AG04449 (cell line): ENCODE data around the gene GLTPD2.

ENCODE experiments used
- CTCF ChIA-PET: fragments of 350-600 bp; formaldehyde crosslinking; extraction: SDS; loops from one replicate; lab custom pipeline; 2021; ENCODE audit warnings: antibody characterized with exemption; lab: Yijun Ruan, JAX
- POLR2A ChIA-PET: fragments of 400-600, 350-600 bp; formaldehyde crosslinking; extraction: SDS; loops from one replicate; lab custom pipeline; 2020; ENCODE audit warnings: antibody characterized with exemption, inconsistent platforms; lab: Yijun Ruan, JAX
- DNase-seq: peaks from one replicate; pipeline ENCODE4 v3.0.0-alpha.2; 2010; ENCODE audit warnings: low read depth, low spot score
- H3K4me3 ChIP-seq: 2 replicates; pipeline ENCODE4 v1.5.1; 2011; ENCODE audit warnings: low read depth, mild to moderate bottlenecking, control low read depth, low read length
- CTCF ChIP-seq: IDR thresholded peaks from one replicate; pipeline ENCODE4 v1.5.1; 2011; ENCODE audit warnings: mild to moderate bottlenecking, moderate library complexity, low read length, control low read depth, inconsistent platforms; ENCODE audit not compliant: insufficient read depth; ENCODE audit errors: missing control alignments

The GLTPD2 gene

GRCh38 chr17:4777969-4778760, 10.6 kb upstream of the GLTPD2 start:
- no peak overlapping the region for H3K4me3 ChIP-seq
- ChIA-PET CTCF (interaction anchor here (11.4 kb wide), 1 partner anchor 10 kb away, joined by 135 read pairs; the partner anchor contains the start of genes GLTPD2 and VMO1), POLR2A (interaction anchor here (1.5 kb wide), 1 partner anchor 12 kb away, joined by 4 read pairs; no protein-coding TSS in a partner anchor)
- no peak for DNase-seq
- no peak for TF ChIP-seq CTCF

DNA sequence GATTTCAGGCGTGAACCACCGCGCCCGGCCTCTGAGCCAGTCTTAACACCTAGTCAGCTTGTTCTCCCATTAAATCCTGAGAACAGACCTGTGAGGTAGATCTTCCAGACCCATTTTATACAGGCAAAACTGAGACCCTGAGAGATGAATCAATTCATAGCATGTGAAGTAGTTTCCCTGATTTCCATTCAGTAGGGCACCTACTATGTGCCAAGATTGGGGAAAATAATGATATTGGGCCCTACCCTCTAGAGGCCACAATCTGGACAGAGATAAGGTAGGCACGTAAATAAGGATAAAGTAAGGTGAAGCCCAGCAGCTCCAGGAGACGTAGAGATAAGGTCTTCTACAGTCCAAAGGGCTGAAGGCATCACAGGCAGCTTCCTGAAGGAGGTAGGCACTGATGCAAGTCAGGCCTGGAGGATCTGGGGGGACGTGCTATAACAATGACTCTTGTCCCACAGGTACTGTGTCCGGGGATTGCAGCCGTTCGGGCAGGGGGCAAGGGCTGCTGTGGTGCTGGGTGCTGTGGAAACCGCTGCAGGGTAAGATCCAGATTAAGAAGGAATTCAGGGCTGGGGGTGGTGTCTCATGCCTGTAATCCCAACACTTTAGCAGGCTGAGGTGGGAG, 8.3 kb upstream of the GLTPD2 start:
- ChIA-PET POLR2A (no interaction called here), CTCF (interaction anchor here (0.7 to 11.4 kb wide), 3 partner anchors 7 to 110 kb away, joined by 3 to 135 read pairs (median 3); partner anchors contain the start of genes GLTPD2 and VMO1)

DNA sequence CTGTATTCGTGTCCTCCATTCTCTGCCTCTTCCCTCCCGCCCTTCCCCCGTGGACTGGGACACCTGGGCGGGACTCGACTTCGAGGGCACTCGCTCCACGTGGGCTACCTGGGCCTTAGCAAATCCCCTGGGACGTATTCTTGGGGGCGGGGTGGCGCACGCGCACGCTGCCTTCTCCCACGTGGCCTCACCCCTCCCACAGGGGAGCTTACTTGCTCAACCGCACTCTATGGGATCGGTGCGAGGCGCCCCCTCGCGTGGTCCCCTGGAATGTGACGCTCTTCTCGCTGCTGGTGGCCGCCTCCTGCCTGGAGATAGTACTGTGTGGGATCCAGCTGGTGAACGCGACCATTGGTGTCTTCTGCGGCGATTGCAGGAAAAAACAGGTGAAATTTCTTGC, 6.1 kb upstream of the GLTPD2 start:
- H3K4me3 ChIP-seq = no peak overlapping the region
- ChIA-PET CTCF (interaction anchor here (1.1 to 8.9 kb wide), 2 partner anchors 96 to 105 kb away, joined by 3 to 154 read pairs; no protein-coding TSS in a partner anchor), POLR2A (no interaction called here)
- DNase-seq = no peak
- TF ChIP-seq CTCF = no peak

More for the DNA sequence above, 8.3 kb upstream of the GLTPD2 start:
- H3K4me3 ChIP-seq = no peak overlapping the region
- DNase-seq = no peak
- no peak for TF ChIP-seq CTCF

- ChIA-PET POLR2A (no interaction called here), CTCF (interaction anchor here (1.1 to 8.9 kb wide), 4 partner anchors 9 to 103 kb away, joined by 4 to 154 read pairs (median 73); partner anchors contain the start of genes PSMB6 and TM4SF5)
These were observed 3.3 kb upstream of the GLTPD2 start for GRCh38 chr17:4785311-4786105.

DNA sequence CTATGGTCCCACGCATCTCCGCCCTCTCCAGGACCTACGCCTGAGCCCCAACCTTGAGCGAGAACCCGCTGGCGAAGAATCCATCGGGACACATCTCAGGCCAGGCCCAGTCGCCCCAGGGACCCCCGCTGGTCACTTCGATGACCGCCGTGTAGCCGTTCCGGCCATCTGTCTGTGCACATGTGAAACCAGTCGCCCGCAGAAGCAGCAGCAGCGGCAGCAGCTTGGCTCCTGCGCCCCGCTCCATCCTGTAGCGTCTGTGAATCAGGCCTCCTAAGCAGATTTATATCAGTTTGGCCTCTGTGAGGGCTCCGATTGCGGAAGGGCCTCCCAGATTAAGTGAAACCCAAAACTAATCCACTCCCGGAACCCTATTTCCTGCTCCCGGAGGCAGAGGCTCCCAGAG, 2.7 kb upstream of the GLTPD2 start, which contains the start of gene VMO1:
Gene VMO1, minus strand, starts transcription at position 259 of the 406 bp plus-strand sequence. Its CDS starts 12 bp downstream, at position 247.
- peak within 1 kb of the TSS; percentile 27 for H3K4me3 ChIP-seq

More at GRCh38 chr17:4785311-4786105, 3.3 kb upstream of the GLTPD2 start:
- TF ChIP-seq CTCF = no peak
- no peak for DNase-seq
- peak overlapping the region; percentile 27 for H3K4me3 ChIP-seq

More for the DNA sequence above, 2.7 kb upstream of the GLTPD2 start, which contains the start of gene VMO1:
- no peak for TF ChIP-seq CTCF
- CTCF ChIA-PET = interaction anchor here (1.0 to 8.9 kb wide), 11 partner anchors 10 to 275 kb away, joined by 3 to 154 read pairs (median 6); partner anchors contain the start of genes C17orf107, CHRNE, PSMB6 and TM4SF5
- POLR2A ChIA-PET = no interaction called here
- DNase-seq = no peak
